ENCODE measurements around the gene KCNG4. TPM values are rescaled to one million over a fixed set of nuclear protein-coding genes. Genes with fewer than 3 reads are reported as not detected.

Gene KCNG4
- total RNA-seq, 4 donors from 2014 or later: not detected

DNA sequence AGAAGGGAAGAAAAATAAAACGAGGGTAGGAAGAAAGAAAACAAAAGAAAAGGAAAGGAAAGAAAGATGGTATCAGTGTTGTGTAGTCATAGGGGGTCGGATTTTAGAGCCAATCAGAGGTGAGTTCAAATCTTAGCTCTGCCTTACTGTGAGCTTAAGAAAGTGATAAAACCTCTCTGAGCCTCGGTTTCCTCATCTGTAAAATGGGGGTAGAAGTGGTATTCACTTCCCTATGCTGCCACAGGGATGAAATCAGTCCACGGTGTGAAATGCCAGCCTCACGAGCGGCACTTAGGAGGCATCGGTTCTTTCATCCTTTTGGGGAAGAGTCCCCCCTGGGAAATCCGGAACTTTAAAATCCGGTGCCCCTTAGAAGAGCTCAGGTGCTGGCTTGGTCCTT is 6.1 kb downstream of the KCNG4 start:
- TF ChIP-seq, protein P1, sequence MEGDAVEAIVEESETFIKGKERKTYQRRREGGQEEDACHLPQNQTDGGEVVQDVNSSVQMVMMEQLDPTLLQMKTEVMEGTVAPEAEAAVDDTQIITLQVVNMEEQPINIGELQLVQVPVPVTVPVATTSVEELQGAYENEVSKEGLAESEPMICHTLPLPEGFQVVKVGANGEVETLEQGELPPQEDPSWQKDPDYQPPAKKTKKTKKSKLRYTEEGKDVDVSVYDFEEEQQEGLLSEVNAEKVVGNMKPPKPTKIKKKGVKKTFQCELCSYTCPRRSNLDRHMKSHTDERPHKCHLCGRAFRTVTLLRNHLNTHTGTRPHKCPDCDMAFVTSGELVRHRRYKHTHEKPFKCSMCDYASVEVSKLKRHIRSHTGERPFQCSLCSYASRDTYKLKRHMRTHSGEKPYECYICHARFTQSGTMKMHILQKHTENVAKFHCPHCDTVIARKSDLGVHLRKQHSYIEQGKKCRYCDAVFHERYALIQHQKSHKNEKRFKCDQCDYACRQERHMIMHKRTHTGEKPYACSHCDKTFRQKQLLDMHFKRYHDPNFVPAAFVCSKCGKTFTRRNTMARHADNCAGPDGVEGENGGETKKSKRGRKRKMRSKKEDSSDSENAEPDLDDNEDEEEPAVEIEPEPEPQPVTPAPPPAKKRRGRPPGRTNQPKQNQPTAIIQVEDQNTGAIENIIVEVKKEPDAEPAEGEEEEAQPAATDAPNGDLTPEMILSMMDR (IDR thresholded peaks at IDR 0.05): no peak
- TF ChIP-seq POLR2A (IDR thresholded peaks at IDR 0.05): no peak

GRCh38 chr16:84232969-84233368 is 6.8 kb downstream of the KCNG4 start:
- H3K27me3 ChIP-seq: no peaks in the 10 kb centered on the region
- no peak for DNase-seq
- H3K4me3 ChIP-seq: no peak overlapping the region
- no peak overlapping the region for H3K27ac ChIP-seq
- TF ChIP-seq, protein P1 (IDR thresholded peaks at IDR 0.05): no peak
- no peak for TF ChIP-seq POLR2A (IDR thresholded peaks at IDR 0.05)
- peaks cover 0 to 2% of the 10 kb centered on the region in 2 donors for H3K4me1 ChIP-seq
- H3K9me3 ChIP-seq: no peaks in the 10 kb centered on the region
- intact Hi-C loops (cut with DNase I; ENCODE audit: low total_unique reads): no loop called here
- no peaks in the 10 kb centered on the region for H3K36me3 ChIP-seq

More for the DNA sequence above, 6.1 kb downstream of the KCNG4 start:
- Histone ChIP-seq H3K27ac (peak overlapping the region; percentile 64 to 75), H3K36me3 (no peaks in the 10 kb centered on the region), H3K27me3 (no peaks in the 10 kb centered on the region), H3K4me1 (no peaks in the 10 kb centered on the region), H3K9me3 (no peaks in the 10 kb centered on the region), H3K4me3 (no peak overlapping the region)
- intact Hi-C loops (cut with DNase I; ENCODE audit: low total_unique reads): no loop called here
- no peak for DNase-seq

DNA sequence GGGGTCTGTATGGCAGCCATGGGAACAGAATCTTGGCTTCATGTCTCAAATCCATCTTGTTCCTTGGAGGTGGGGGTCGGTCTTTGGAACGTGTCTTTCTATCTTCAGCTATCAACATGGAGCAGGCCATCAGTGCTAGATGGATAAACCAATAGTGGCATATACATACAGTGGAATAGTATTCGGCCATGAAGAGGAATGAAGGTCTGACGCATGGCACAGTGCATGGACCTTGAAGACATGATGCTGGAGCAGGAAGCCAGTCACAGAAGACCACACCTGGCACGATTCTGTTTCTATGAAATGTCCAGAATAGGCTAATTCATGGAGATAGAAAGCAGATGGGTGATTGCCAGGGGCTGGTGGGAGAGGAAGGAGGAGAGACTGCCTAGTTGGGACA is 7.8 kb downstream of the KCNG4 start:
- TF ChIP-seq, protein P1 (IDR thresholded peaks at IDR 0.05): no peak
- TF ChIP-seq POLR2A (IDR thresholded peaks at IDR 0.05): no peak
- no peak overlapping the region for H3K4me3 ChIP-seq
- no peaks in the 10 kb centered on the region for H3K27me3 ChIP-seq
- no peak for DNase-seq
- intact Hi-C loops (cut with DNase I; ENCODE audit: low total_unique reads): no loop called here
- no peaks in the 10 kb centered on the region for H3K36me3 ChIP-seq
- H3K9me3 ChIP-seq: no peaks in the 10 kb centered on the region
- H3K27ac ChIP-seq: no peak overlapping the region
- H3K4me1 ChIP-seq: peaks cover 0 to 4% of the 10 kb centered on the region in 2 donors

- H3K27me3 ChIP-seq: no peaks in the 10 kb centered on the region
- no peak overlapping the region for H3K27ac ChIP-seq
- no peak for TF ChIP-seq POLR2A (IDR thresholded peaks at IDR 0.05)
- TF ChIP-seq, protein P1 (IDR thresholded peaks at IDR 0.05): no peak
- H3K9me3 ChIP-seq: no peaks in the 10 kb centered on the region
- intact Hi-C loops (cut with DNase I; ENCODE audit: low total_unique reads): no loop called here
- no peak for DNase-seq
- H3K36me3 ChIP-seq: no peaks in the 10 kb centered on the region
- peaks cover 0 to 4% of the 10 kb centered on the region in 2 donors for H3K4me1 ChIP-seq
- no peak overlapping the region for H3K4me3 ChIP-seq
Observed at GRCh38 chr16:84229471-84229870, 10.3 kb downstream of the KCNG4 start.

DNA sequence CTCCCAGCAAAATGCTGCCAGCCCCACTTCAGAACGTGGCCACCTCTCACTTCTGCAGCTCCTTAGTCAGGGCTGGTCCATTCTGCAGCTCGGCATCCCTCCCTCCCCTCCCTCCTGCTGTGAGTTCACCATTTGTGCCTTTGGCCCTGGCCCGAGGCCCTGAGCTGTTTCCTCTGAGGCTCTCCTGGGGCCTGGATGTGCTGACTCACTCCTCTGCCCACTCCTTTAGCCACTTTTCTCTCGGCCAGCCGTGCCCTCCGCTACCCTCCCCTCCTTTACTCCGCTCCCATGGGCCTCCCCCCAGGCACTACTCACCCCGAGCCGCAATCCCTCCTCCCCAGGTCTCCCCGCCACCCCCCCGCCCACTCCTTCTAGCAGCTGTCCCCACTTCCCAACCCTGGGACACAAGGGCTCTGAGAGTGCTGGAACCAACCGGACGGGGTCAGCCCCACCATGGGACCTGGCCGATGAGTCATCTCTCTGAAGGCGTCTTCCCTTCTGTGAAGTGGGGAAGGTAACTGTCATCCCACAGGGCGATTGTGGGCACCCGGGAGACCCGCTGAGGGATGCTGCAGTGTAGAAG is 11.5 kb downstream of the KCNG4 start:
- no peak overlapping the region for H3K4me3 ChIP-seq
- intact Hi-C loops (cut with DNase I; ENCODE audit: low total_unique reads): no loop called here
- no peaks in the 10 kb centered on the region for H3K27me3 ChIP-seq
- peaks cover 0 to 4% of the 10 kb centered on the region in 2 donors for H3K4me1 ChIP-seq
- H3K27ac ChIP-seq: peak overlapping the region; percentile 64 to 66
- no peaks in the 10 kb centered on the region for H3K36me3 ChIP-seq
- DNase-seq: peak; percentile 71 to 78
- TF ChIP-seq POLR2A (IDR thresholded peaks at IDR 0.05): no peak
- TF ChIP-seq, protein P1 (IDR thresholded peaks at IDR 0.05): no peak
- no peaks in the 10 kb centered on the region for H3K9me3 ChIP-seq
